ENCODE results near the gene NOG.

The NOG gene

DNA sequence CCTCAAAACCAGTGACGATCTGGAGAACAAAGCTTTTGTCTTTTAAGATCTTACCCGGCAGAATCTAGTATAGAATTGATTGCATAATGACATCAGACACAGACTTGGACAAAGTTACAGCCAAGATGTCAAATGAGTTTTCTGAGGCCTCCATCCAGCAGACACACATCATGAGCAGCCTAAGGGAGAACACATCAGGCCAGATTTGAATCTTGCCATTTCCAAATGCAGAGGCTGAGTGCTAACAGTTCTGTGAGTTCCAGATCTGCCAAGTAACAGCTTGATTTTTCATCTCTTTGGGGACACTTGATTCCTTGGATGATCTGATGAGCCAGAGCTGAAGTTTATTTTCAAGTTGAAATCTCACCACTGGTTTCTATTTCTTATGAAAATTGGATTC is 21.0 kb downstream of the NOG start:
- no peak overlapping the region for H3K9ac ChIP-seq (ENCODE audit: low read depth, low read length)
- no peaks in the 10 kb centered on the region for H3K4me1 ChIP-seq (ENCODE audit: insufficient read depth, low read length)
- no peaks in the 10 kb centered on the region for H3K9me3 ChIP-seq (ENCODE audit: insufficient read depth, low read depth, low read length)
- H3K27me3 ChIP-seq (ENCODE audit: insufficient read depth, low read length), result 0 out of 2 replicates have a peak, but pooled peaks cover 4% of the 10 kb centered on the region
- H3K36me3 ChIP-seq (ENCODE audit: insufficient read depth, low read depth, low read length), result no peaks in the 10 kb centered on the region
- H3K4me3 ChIP-seq (ENCODE audit: low read length), result no peak overlapping the region
- no peak overlapping the region for H3K27ac ChIP-seq (ENCODE audit: low read length)

DNA sequence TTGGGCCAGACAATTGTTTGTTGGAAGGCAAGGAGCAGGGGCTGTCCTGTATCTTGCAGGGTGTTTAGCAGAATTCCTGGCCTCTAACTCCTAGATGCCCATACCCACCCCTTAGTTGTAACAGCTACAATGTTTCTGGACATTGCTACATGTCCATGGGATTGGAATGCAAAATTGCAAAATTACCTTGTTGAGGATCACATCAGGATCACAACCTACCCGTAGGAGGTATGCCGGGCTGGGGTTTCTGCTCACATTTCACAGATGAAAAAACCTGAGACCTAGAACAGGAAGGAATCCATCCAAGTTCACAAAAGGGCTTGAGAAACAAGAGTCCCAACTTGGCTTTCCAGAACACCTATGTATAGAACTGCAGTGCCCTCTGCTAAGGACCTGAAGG is 22.7 kb downstream of the NOG start:
- Histone ChIP-seq H3K4me1 (ENCODE audit: insufficient read depth, low read length) (no peaks in the 10 kb centered on the region), H3K9ac (ENCODE audit: low read depth, low read length) (no peak overlapping the region), H3K36me3 (ENCODE audit: insufficient read depth, low read depth, low read length) (no peaks in the 10 kb centered on the region), H3K9me3 (ENCODE audit: insufficient read depth, low read depth, low read length) (no peaks in the 10 kb centered on the region), H3K27me3 (ENCODE audit: insufficient read depth, low read length) (peaks cover 4% of the 10 kb centered on the region; the same call in 1 of the 2 replicates), H3K4me3 (ENCODE audit: low read length) (no peak overlapping the region), H3K27ac (ENCODE audit: low read length) (no peak overlapping the region)

DNA sequence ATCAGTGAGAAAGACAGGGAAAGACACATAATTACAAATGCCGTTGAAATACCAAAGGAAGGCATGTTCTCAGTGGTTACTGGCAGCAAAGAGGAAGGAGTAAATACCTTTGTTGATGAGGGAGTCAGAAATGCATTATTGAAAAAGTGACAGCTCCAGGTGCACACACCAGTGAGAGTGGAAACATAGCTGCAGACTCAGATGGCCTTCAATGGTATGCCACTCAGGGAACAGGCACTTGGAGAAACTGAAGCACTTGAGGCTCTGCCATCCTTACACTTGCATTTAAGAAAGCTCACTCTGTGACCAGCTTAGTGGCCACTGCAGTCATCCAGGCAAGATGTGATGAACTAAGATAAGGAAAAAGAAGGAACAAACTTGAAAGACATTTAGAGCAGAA is 29.9 kb downstream of the NOG start:
- peaks cover 7% of the 10 kb centered on the region; the same call in 1 of the 2 replicates for H3K4me1 ChIP-seq (ENCODE audit: insufficient read depth, low read length)
- H3K27ac ChIP-seq (ENCODE audit: low read length), result no peak overlapping the region
- H3K36me3 ChIP-seq (ENCODE audit: insufficient read depth, low read depth, low read length), result no peaks in the 10 kb centered on the region
- H3K27me3 ChIP-seq (ENCODE audit: insufficient read depth, low read length), result no peaks in the 10 kb centered on the region; the same call in 1 of the 2 replicates
- H3K4me3 ChIP-seq (ENCODE audit: low read length), result no peak overlapping the region
- H3K9me3 ChIP-seq (ENCODE audit: insufficient read depth, low read depth, low read length), result no peaks in the 10 kb centered on the region
- no peak overlapping the region for H3K9ac ChIP-seq (ENCODE audit: low read depth, low read length)

DNA sequence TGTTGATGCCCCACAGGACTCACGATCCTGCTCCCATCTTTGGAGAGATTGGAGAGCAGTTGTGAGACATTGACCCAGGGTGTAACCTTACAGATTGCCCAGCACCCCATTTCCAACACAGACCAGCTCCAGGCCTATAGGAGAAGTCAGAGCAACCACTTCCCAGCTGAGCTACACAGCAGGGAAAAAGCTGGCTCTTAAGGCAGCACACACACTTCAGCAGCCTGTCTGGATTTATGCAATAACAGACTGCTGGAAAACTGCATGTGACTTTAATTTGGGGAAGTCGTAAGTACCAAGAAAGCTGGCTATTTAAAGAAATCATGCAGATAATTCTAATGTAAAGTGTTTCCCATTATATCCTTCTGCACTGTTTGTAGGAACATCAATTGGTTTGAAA is 30.8 kb downstream of the NOG start:
- Histone ChIP-seq H3K4me1 (ENCODE audit: insufficient read depth, low read length) (peaks cover 7% of the 10 kb centered on the region; the same call in 1 of the 2 replicates), H3K27me3 (ENCODE audit: insufficient read depth, low read length) (peaks cover 4% of the 10 kb centered on the region), H3K36me3 (ENCODE audit: insufficient read depth, low read depth, low read length) (no peaks in the 10 kb centered on the region), H3K27ac (ENCODE audit: low read length) (no peak overlapping the region), H3K9me3 (ENCODE audit: insufficient read depth, low read depth, low read length) (no peaks in the 10 kb centered on the region), H3K4me3 (ENCODE audit: low read length) (no peak overlapping the region), H3K9ac (ENCODE audit: low read depth, low read length) (no peak overlapping the region)

DNA sequence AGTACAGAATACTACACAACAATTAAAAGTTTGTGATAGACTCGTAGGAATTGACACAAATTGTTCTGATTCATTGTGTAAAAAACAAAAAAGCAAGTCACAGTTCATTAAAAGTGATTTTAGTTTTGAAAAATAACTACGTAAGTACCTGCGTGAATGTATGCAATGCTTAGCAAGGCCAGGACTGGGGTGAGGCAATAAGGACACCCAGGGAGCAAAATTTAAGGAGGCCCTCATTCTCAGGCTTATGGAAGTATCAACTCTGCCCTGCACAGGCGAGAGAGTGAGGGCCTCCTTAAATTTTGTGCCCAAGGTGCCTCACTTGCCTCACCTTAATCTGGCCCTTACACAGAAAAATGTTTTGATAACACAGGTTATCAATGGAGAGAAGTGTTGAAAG is 31.4 kb downstream of the NOG start:
- Histone ChIP-seq H3K27me3 (ENCODE audit: insufficient read depth, low read length) (peaks cover 8% of the 10 kb centered on the region), H3K9ac (ENCODE audit: low read depth, low read length) (no peak overlapping the region), H3K4me1 (ENCODE audit: insufficient read depth, low read length) (peaks cover 7% of the 10 kb centered on the region; the same call in 1 of the 2 replicates), H3K36me3 (ENCODE audit: insufficient read depth, low read depth, low read length) (no peaks in the 10 kb centered on the region), H3K4me3 (ENCODE audit: low read length) (no peak overlapping the region), H3K27ac (ENCODE audit: low read length) (no peak overlapping the region), H3K9me3 (ENCODE audit: insufficient read depth, low read depth, low read length) (no peaks in the 10 kb centered on the region)

DNA sequence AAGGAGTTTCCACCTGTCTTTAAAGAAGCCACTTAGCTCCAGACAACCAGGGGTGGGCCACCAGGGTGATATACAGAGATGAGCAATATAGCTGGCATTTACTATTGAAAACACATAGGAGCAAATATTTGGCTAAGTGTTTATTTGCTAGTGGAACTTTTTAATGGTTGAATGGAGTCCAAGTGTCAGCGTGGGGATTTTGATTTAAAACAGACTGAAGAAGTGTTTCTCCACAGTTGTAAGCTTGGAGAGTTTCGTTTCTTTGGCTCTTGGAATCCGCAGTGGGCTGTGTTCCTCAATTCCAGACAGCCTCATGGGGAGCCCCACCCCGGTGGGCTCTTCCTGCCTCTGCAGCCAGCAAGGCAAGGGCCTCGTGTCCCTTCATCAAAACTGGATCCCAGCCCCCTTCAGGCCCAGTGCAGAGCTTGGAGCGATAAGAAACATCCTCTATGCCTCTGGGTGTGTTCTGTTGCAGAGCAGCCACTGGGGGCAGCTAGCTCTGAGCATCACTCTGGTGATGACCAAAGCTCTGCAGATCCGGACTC is 36.1 kb downstream of the NOG start:
- Histone ChIP-seq H3K27ac (ENCODE audit: low read length) (no peak overlapping the region), H3K27me3 (ENCODE audit: insufficient read depth, low read length) (peaks cover 8% of the 10 kb centered on the region), H3K36me3 (ENCODE audit: insufficient read depth, low read depth, low read length) (no peaks in the 10 kb centered on the region), H3K9me3 (ENCODE audit: insufficient read depth, low read depth, low read length) (no peaks in the 10 kb centered on the region), H3K4me1 (ENCODE audit: insufficient read depth, low read length) (peaks cover 3% of the 10 kb centered on the region; the same call in 1 of the 2 replicates), H3K4me3 (ENCODE audit: low read length) (no peak overlapping the region), H3K9ac (ENCODE audit: low read depth, low read length) (no peak overlapping the region)

DNA sequence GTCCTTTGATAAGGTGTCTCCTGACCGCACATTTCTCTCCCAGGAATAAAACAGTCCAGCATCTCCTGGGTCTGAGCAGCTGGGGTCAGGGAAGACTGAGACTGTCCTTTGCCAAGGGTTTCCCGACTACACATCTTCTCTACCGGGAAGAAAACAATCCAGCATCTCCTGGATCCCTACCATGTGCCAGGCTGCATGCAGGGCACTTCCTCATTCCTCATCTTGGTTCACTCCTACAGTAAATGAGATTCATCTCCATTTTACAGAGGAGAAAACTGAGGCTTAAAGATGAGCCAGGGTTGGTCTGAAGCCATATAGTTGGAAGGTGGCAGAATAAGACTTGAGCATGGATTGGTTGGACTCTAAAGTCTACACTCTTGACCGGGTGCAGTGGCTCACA is 36.7 kb downstream of the NOG start:
- Histone ChIP-seq H3K9ac (ENCODE audit: low read depth, low read length) (no peak overlapping the region), H3K4me3 (ENCODE audit: low read length) (no peak overlapping the region), H3K36me3 (ENCODE audit: insufficient read depth, low read depth, low read length) (no peaks in the 10 kb centered on the region), H3K27ac (ENCODE audit: low read length) (no peak overlapping the region), H3K9me3 (ENCODE audit: insufficient read depth, low read depth, low read length) (no peaks in the 10 kb centered on the region), H3K4me1 (ENCODE audit: insufficient read depth, low read length) (no peaks in the 10 kb centered on the region), H3K27me3 (ENCODE audit: insufficient read depth, low read length) (peaks cover 8% of the 10 kb centered on the region)

DNA sequence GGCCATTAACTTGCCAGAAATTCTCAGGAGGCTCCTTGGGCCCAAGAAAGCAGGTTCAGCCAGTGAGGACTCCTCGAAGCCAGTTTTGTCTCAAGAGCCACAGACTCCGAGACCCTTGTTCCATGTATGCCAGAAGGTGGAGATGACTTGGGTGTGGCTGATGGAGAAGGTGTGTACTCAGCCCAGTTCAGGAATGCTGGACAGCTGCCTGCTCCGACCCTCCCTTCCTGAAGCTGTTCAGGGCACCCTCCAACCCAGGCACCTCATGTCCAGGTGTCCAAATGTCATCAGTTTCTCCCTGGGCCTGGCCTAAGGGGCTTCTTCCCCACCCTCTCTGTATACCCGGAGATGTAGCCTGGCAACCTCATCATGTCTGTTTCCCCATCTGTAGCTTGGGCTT is 40.2 kb downstream of the NOG start:
- Histone ChIP-seq H3K4me1 (ENCODE audit: insufficient read depth, low read length) (no peaks in the 10 kb centered on the region), H3K27me3 (ENCODE audit: insufficient read depth, low read length) (peaks cover 12% of the 10 kb centered on the region), H3K36me3 (ENCODE audit: insufficient read depth, low read depth, low read length) (no peaks in the 10 kb centered on the region), H3K27ac (ENCODE audit: low read length) (no peak overlapping the region), H3K9ac (ENCODE audit: low read depth, low read length) (no peak overlapping the region), H3K9me3 (ENCODE audit: insufficient read depth, low read depth, low read length) (no peaks in the 10 kb centered on the region), H3K4me3 (ENCODE audit: low read length) (no peak overlapping the region)

DNA sequence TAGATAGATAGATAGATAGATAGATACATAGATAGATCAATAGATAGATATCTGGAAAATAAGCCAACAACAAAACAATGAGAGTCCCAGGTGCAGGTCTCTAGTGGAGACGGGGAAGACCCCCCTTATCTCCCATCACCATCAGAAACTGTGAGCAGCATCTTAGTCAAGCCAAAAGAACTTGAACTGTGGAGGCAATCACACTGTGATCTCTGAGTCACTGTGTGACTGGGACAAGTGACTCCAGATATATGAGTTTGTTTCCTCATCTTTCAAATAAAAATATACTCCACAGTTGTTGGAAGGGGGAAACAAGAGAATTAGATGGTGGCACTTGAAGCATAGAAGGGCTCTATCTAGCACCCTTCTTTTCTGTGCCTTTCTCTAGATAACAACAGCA is 42.1 kb downstream of the NOG start:
- Histone ChIP-seq H3K9me3 (ENCODE audit: insufficient read depth, low read depth, low read length) (no peaks in the 10 kb centered on the region), H3K36me3 (ENCODE audit: insufficient read depth, low read depth, low read length) (no peaks in the 10 kb centered on the region), H3K27me3 (ENCODE audit: insufficient read depth, low read length) (peaks cover 4% of the 10 kb centered on the region; the same call in 1 of the 2 replicates), H3K27ac (ENCODE audit: low read length) (no peak overlapping the region), H3K4me1 (ENCODE audit: insufficient read depth, low read length) (no peaks in the 10 kb centered on the region), H3K9ac (ENCODE audit: low read depth, low read length) (no peak overlapping the region), H3K4me3 (ENCODE audit: low read length) (no peak overlapping the region)

DNA sequence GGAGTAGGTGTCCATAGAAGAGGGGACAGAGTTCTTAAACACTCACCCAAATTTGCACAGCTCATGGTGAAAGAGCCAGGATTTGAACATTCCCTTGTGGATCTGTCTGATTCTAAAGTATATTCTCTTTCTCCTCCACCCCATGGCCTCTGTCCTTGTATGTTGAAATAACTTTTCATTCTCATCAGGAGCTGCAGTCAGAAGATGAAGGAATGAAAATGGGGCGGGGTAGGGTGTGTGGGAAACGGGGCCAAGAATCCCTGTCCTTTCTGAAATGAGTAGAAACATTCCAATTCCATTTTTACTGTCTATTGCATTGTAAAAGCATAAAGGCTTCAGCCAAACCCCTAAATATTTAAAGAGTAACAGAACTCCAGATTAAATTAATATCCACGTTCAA is 42.8 kb downstream of the NOG start:
- Histone ChIP-seq H3K4me3 (ENCODE audit: low read length) (no peak overlapping the region), H3K27me3 (ENCODE audit: insufficient read depth, low read length) (peaks cover 4% of the 10 kb centered on the region; the same call in 1 of the 2 replicates), H3K9ac (ENCODE audit: low read depth, low read length) (no peak overlapping the region), H3K36me3 (ENCODE audit: insufficient read depth, low read depth, low read length) (no peaks in the 10 kb centered on the region), H3K9me3 (ENCODE audit: insufficient read depth, low read depth, low read length) (no peaks in the 10 kb centered on the region), H3K4me1 (ENCODE audit: insufficient read depth, low read length) (no peaks in the 10 kb centered on the region), H3K27ac (ENCODE audit: low read length) (no peak overlapping the region)

DNA sequence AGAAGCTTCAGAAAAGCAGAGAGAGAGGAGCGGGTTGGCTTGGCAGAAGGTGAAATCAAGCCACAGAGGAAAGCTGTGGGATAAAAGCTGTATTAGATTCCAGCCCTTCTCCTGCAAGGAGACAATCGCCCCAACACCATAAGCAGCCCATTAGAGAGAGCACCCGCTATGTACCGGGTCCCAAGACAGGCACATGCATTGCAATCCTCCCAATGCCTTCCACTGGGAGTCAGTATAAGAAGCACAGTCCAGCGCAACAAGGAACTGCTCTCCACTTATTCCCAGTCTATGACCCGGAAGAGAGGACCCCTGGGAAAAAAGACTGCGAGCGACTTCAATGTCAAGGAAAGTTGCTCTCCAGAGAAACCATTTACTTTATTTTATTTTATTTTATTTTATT is 43.8 kb downstream of the NOG start:
- Histone ChIP-seq H3K4me1 (ENCODE audit: insufficient read depth, low read length) (no peaks in the 10 kb centered on the region), H3K27me3 (ENCODE audit: insufficient read depth, low read length) (peaks cover 4% of the 10 kb centered on the region; the same call in 1 of the 2 replicates), H3K36me3 (ENCODE audit: insufficient read depth, low read depth, low read length) (no peaks in the 10 kb centered on the region), H3K4me3 (ENCODE audit: low read length) (no peak overlapping the region), H3K9me3 (ENCODE audit: insufficient read depth, low read depth, low read length) (no peaks in the 10 kb centered on the region), H3K9ac (ENCODE audit: low read depth, low read length) (no peak overlapping the region), H3K27ac (ENCODE audit: low read length) (no peak overlapping the region)

DNA sequence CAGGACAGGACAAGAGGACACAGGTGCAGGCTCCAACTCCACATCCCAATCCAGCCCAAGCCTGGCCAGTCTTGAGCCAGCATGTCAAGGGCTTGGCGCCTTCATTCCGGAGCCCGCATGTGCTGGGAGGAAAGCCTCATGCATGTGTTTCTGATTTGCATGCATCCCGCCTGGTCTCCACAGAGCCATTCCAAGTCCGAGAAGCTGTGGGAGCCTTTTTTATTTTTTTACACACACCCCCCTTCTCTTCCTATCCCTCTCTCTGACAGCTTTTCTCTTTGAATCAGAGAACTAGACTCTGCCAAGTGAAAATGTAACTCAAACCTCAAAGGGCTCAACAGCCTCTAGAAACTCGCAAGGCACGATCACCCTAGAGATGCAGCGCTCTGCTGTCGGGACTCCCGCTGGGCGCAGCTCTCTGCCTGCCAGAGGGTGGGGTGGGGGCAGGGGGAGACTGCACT is 45.1 kb downstream of the NOG start:
- no peaks in the 10 kb centered on the region for H3K36me3 ChIP-seq (ENCODE audit: insufficient read depth, low read depth, low read length)
- peaks cover 4% of the 10 kb centered on the region; the same call in 1 of the 2 replicates for H3K27me3 ChIP-seq (ENCODE audit: insufficient read depth, low read length)
- no peaks in the 10 kb centered on the region for H3K4me1 ChIP-seq (ENCODE audit: insufficient read depth, low read length)
- H3K9ac ChIP-seq (ENCODE audit: low read depth, low read length), result no peak overlapping the region
- no peak overlapping the region for H3K27ac ChIP-seq (ENCODE audit: low read length)
- H3K4me3 ChIP-seq (ENCODE audit: low read length), result no peak overlapping the region
- H3K9me3 ChIP-seq (ENCODE audit: insufficient read depth, low read depth, low read length), result no peaks in the 10 kb centered on the region

Data from iPS-20b (cell line).